GM21825 (cell line): Measurements from ENCODE around the gene USP36.

Source experiments
- ATAC-seq: cut with Tn5 transposase; IDR thresholded peaks from one replicate; pipeline ENCODE4 v1.9.1; 2021; ENCODE audit warnings: mild to moderate bottlenecking, moderate library complexity; ENCODE audit not compliant: unreplicated experiment

USP36 gene

DNA sequence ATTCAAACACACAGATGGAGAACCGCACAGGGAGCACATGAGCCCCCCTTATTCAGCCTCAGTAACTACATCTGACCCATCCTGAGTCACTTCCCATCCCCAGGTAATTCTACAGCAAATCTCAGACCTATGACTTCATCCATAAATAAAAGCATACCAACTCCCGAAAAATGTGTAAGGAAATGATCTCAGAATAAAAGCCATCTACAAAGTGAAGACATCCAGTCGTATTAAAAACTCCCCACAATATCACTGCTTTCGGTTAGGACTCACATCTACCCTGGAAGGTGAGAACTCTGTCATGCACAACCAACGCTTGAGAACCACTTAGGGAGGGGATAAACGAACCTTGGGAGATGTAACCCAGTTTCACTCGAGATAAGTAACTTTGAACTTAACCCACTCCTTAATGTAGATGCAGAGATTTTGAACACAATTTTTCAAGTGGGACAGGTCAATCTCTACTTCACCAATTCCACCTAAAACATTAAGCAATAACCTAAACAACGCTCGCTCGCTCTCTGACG, 1.3 kb downstream of the USP36 start:
- ATAC-seq, result no peak

DNA sequence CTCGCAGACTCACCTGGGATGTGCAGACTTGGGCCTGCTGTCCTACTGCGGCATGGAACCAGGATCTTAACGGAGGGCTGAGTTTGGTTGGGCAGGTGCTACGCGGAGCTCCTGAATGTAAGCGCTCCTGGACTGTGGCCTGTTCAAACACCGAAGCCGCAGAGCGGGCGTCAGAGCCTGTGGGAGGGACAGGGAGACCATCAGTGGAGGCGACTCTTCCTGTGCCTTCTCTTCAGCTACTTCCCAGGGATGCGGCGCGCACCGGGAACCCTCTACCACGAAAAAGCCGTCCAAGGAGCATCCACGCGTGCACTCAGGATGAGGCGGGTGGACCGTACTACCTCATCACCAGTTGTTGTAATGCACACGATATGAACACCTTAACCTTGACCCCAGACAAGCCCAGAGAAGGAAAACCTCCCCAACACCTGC, 2.0 kb downstream of the USP36 start:
- ATAC-seq, result no peak

DNA sequence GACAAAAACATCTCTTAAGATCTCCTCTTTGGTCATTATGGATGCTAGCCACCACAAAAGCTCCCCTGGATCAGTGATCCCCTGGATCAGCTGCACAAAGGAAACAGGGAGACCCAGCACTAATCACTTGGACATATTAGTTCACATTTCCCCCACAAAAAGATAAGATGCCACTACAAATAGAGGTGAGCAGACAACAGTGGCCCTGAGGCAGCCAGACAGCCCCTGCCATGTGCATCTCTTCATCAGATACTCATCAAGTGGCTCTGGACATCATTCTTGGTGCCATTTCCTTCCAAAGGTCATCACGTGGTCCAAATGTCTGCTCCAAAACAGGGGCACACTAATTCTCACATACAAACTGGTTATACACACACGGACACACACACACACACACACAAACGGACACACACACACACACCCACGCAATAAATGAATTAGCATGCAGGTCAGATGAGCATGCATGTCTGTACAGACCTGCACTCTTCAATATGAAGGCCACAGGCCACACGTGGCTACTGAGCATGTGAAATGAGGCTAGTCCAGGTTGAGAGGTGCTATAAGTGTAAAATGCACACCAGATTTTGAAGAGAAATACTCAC, 4.1 kb downstream of the USP36 start:
- ATAC-seq, result no peak

DNA sequence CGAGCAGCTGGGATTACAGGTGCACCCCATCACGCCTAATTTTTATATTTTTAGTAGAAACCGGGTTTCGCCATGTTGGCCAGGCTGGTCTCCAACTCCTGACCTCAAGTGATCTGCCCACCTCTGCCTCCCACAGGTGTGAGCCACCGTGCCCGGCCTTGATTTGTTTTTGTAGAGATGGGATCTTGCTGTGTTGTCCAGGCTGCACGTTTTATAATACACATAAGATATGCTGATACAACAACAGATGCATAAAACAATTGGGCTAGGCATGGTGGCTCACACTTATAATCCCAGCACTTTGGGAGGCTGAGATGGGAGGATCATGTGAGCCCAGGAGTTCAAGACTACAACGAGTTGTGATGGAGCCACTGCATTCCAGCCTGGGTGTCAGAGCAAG, 6.0 kb downstream of the USP36 start:
- ATAC-seq, result no peak

DNA sequence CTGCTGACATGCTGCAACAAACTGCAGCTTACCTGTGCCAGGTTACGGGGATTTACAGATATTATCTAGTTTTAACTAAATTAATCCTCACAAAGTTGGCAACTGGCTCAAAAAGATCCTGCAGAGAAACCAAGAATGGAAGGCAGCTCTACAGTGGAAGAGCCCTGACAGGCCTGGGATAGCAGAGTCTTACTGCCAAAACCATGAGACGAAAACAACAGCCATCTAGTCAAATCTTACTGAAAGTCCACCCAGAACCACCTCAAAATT, 8.1 kb downstream of the USP36 start:
- ATAC-seq, result no peak

DNA sequence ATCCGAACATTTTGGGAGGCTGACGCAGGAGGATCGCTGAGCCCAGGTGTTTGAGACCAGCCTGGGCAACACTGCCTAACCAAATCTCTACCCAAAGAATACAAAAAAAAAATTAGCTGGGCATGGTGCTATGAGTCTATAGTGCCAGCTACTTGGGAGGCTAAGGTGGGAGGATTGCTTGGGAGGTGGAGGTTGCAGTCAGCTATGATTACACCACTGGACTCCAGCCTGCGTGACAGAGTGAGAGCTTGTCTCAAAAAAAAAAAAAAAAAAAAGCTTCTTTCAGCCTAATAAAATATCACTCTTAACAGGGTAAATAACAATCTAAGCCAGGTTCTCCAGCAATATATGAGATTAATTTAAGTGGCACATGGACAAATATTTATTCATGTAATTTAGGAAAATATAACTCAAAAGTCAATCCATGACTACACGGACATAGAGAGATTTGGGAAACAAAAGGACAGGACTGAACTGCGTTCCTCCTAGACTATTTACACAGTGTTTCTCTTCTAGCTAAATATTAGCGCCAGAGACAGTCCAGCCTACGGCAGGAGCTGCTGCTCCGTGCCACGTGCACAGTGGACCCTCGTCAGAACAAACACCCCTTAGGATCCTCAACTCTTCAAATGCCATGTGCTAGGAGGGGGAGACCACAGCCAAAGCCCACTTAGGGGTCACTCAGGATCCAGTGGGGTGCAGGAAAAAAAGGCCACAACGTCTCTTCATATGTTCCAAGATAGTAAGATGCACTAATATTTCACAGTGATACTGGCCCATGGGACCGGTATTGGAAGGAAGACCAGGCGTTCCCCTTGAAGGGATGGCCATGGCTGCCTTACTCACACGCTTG, 8.7 kb downstream of the USP36 start:
- no peak for ATAC-seq

DNA sequence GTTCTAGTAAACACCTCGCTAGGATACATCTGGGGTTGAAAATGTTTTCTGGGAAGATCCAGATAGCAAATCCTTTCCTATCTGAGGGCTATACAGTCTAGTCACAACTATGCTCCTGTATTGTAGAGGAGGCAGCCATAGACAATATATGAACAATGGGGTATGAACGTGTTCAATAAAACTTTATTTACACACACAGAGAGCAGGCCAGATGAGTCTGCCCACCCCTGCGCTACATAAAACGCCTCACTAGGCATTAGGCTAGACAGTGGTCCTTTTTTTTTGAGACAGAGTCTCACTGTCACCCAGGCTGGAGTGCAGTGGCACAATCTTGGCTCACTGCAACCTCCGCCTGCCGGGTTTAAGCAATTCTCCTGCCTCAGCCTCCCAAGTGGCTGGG, 11.1 kb downstream of the USP36 start:
- no peak for ATAC-seq

DNA sequence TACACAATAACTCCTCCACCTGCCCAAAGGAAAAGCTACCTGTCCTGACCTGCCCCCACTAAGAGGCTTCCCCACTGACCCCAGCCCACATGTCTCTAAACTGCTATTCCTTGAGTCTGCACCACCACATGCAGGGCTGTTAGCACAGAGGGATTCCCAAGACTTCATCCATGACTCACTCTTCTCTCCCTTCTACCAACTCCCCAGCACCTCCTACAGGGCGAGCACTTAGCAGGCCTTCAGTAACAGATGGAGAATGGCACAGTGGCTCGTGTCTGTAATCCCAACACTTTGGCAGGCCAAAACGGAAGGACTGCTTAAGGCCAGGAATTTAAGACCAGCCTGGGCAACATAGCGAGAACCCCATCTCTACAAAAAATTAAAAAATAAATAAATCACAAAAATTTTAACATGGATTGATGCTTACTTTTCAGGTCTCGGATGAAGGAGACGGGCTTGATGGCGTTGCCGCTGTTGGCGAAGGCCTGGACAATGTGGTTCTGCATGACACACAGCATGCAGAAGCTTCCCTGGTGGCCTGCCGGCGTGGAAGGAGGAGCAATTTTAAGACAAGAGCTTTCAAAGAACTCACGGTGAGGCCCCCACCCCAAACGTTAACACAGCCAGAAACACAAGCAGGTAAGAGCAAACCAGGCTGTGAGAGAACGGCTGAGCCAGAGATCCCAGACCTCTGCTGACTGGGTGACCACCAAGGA, 12.0 kb downstream of the USP36 start:
- no peak for ATAC-seq

DNA sequence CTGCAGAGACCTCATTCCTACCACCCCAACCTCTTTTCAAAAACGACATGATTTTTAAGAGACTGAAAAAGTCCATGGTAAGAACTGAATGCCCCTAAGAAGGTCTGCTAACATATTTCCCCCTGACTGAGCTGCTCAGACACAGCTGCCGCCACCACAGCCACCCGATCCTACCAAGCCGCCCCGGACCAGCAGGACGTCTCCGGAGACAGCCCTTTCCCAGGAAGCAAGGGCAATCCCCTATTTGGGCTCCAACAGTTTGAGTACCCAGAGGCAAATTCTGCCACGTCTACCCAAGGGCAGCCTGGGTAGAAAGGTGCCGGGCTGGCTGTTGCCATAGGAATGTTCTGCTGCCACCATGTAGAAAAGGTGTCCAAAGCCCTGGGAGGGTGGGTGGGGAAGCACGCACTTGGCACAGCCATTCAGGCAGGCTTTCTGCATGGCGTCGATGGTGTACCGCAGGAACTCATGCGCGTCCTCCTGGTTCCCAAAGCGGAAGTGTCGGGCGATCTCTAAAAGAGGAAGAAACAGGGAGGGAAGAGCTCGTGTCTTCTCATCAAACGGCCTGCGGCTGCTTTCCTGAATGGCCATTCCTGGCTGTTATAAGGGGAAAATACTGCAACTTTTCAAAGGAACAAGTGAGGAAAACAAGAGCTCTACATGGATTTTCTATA, 13.6 kb downstream of the USP36 start:
- no peak for ATAC-seq

DNA sequence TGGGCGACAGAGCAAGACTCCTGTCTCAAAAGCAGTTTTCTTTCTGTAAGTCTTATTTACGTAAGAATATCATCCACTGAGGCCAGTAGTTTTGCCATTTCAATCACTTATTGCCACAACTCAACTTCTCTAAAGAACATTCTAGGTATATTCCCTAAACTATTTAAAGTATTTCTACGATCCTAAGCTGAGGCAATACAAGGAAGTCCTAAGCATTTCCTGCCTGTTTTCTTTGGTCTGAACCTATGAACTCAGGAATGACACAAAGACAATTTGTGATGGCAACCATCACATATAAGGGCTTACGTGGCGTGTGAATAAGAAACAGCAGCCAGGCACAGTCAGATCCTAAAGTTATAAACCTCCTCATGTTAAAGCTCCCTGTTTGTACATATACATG, 14.2 kb downstream of the USP36 start:
- ATAC-seq, result no peak

DNA sequence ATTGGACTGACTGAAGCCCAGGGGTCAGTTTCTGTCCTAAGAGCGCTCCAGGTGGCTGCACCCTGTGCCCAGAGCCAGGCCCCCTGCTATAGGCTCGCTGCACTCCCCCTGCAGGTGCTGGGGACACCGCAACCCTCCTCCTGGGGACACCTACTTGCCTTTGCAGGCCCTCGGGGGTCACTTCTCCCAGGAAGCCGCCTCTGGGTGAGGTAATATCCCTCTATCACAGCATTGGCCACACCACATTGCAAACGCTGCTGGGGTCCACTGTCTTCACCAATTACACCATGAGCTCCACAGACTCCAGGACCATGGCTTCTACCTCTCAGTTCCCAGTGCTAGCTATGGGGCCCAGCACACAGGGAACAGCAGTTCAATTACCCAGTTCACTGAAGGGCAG, 14.9 kb downstream of the USP36 start:
- no peak for ATAC-seq

DNA sequence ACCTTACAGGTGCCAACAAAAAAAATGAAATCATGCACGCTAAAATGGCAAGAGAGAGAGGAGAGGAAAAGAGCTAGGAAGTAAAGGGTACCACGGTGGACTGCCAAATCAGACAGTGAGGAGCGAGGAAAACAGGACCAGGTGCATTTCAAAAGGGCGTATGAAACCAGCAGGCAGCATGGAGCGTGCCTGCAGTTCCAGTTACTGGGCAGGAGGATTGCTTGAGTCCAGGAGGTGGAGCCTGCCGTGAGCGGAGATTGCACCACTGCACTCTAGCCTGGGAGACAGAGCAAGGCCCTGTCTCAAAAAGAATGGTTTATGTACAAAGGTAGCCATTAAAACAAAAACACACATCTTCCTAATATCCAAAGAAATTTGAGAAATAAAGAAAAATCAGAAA, 16.4 kb downstream of the USP36 start:
- ATAC-seq, result no peak

DNA sequence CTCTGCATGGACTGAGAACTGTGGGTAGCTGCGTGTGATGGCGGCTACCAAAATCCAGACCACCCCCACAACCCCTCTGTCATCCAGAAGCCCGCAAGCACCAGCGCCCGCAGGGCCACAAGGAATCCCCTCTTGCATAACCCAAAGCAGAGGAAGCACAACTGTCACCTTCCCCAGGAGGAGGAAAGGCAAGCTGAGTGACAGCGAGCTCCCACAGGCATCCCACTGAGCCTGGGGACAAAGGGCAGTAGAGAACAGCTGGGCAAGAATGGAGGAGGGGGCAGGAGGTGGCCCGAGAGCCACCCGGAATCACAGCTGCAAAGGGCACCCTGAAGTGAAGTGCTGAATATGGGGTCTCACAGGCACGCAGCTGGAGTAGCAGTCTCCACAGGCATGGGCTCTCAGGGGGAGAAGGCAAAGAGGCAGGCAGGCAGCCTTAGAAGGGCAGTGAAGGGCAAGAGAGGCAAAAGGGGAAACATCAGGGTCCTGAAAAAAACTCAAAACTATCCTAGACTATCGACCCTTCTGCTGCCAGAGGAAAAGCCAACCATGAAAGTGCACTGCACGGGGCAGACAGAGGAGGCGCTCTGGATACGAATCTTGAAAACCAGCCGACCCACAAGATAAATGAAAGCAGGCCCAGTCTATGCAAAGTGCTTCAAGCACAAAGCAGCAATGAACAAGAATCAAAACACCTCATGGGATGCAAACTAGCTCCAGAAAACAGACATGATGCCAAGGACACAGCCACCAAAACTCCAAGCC, 17.1 kb downstream of the USP36 start:
- ATAC-seq, result no peak

DNA sequence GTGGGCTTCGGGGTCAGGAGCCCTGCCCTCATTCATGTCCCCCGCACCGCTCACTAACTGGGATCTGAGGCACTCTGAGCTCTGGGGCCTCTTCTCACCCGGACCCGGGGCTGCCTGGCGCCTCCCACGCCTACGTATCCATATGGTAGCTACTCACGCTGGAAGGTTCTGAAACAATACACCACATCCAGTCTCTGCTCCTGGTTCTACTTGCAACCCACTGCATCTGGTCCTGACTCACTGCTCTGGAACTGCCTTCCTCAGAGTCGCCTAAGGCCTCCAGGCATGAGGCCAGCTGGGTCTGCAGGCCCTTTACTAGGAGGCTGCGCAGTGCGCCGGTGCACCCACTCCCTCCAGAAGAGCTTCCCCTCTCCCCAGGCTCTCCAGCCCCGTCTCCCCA, 18.1 kb downstream of the USP36 start:
- ATAC-seq, result no peak

DNA sequence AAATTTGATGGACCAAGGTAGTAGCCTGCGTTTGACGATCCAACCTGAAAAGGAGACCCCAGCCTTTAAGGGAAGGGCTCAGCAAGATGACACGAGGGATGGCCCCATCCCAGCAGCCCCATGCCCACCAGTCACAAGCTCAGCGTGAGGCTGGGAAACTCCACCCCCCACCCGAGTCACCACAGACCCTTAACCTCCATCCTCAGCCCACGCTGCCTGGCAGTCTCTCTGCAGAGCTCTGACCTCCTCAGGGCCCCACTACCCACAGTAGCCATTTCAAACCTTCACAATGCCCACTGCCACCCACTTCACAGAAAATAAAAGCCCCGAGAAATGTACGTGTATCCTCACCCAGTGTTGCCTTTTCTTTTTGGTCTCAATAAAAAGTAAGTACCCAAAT, 18.7 kb downstream of the USP36 start:
- ATAC-seq, result no peak

DNA sequence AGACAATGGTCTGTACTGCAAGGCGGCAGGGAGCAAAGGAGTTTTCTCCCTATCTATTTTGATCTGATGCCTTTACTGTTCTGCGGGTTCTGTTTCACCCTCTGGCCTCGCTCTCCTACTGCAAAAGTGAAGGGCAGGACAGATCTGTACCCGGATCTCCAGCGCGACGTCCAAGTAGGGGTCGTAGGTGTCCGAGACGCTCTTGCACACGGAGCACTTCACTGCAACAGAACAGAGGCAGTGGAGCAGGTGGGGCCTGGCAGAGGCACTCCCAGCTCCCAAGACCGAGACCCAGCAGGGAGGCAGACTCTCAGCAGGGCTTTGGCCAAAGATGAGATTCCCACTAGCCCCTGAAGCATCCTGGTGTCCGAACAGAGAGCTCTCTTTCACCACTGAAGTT, 19.8 kb downstream of the USP36 start:
- ATAC-seq, result no peak

DNA sequence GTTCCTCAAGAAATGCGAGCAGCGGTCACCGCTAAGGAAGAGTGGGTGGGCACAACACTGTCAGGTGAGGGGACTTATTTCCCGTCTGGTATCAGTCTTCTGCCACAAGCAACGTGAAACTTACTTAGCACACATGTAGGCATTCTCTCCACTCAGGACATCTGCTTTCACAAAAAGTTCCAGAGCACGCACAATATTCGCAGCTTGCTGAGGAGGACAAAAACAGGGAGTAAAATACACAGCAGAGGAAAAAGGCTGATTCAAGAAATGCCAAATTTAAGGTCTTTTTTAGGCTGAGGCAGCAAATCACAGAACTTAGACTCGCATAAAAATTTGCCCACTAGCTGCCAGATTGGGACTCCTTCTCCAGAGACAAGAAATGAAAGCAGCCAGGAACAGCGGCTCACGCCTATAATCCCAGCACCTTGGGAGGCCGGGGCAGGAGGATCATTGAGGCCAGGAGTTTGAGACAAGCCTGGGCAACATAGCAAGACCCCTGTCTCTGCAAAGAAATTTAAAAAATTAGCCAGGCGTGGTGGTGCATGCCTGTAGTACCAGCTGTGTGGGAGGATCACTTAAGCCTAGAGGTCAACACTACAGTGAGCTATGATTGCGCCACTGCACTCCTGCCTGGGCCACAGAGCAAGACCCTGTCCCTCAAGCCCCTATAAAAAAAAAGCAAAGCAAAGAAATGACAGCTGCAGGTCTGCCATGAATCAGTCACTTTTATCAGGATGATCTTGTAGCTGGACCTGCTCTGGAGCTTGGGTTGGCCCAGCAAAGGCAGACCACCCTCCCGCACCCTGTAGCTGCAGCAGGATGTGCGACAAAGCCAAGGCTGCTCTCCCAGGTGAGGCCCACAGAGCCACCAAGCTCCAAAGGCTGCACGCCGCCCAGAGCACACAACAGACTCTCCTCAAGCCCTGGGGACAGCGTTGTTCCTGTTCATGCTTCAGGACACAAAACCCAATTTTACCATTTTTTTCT, 20.5 kb downstream of the USP36 start:
- ATAC-seq, result no peak

DNA sequence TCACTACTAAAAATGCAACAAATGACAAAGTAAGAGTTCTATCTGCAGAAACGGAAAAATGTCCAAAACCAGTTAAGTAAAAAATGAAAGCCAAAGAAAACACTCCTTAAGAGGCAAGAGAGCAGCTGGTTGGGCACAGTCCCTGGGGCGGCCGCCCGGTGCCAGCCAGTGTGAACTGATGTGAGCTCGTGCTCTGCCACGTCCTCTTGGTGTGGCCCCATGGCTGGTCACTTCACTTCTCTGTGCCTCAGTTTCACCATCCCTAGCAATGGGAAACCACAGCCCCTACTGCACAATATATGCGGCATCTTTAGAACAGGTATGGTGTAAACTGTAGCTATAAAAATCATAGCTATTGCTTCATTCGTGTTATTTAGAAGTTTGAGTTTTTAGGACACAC, 21.2 kb downstream of the USP36 start:
- ATAC-seq, result no peak

DNA sequence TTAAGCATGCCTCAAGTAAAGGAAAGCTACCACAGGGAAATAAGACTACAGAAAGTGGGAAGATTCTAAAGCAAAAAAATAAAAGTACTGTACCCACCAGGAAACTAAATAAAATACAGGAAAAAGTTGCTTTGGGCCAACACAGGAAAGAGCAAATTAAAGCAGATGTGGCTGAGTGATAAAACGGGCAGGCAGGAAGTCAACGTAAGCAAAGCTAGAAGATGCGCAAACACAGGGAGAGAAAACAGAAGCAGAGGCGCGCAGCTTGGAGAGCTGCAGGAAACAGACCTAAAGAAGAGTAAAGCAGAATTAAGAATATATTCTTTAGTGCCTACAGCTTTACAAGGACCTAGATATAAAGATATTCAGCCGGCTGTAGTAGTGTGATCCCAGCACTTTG, 21.7 kb downstream of the USP36 start:
- no peak for ATAC-seq
